Ascending aorta (tissue), 2 donors: Measurements from ENCODE around the gene STX1A. TPM values are rescaled to one million over a fixed set of nuclear protein-coding genes. Genes with fewer than 3 reads are reported as not detected.

Experiments used
- DNase-seq, 2 donors: peaks; one replicate each; pipeline ENCODE4 v3.0.0-alpha.2; 2019; ENCODE audit warnings: low spot score in 2 of 2
- H3K27ac ChIP-seq, 2 donors: fragments of 200-600 bp; sonication (generic); one replicate each; pipeline ENCODE4 v1.5.1; 2016 to 2017; ENCODE audit warnings: mild to moderate bottlenecking in 1 of 2
- H3K27me3 ChIP-seq: fragments of 200-600 bp; sonication (generic); one replicate; pipeline ENCODE4 v1.5.1; 2017
- H3K36me3 ChIP-seq, 2 donors: fragments of 200-600 bp; sonication (generic); one replicate each; pipeline ENCODE4 v1.5.1; 2016
- H3K4me1 ChIP-seq, 2 donors: fragments of 200-600 bp; sonication (generic); one replicate each; pipeline ENCODE4 v1.5.1; 2016 to 2017; ENCODE audit warnings: mild to moderate bottlenecking in 1 of 2
- H3K4me3 ChIP-seq, 2 donors: fragments of 200-600 bp; sonication (generic); one replicate each; pipeline ENCODE4 v1.5.1; 2016 to 2017; ENCODE audit warnings: mild to moderate bottlenecking in 1 of 2
- H3K9me3 ChIP-seq, 2 donors: fragments of 200-600 bp; sonication (generic); one replicate each; pipeline ENCODE4 v1.5.1; 2016
- intact Hi-C: fragments of 100-400 bp; cut with DNase I; formaldehyde crosslinking; loops from one replicate; pipeline ENCODE4 v1.15.1; 2023
- total RNA-seq: library from RNA; depleted of rRNA; stranded (reverse); fragments of >200 nt; gene quantifications from one replicate; pipeline ENCODE4 v1.1.0, GENCODE V29; 2016
- TF ChIP-seq, protein P1 (sequence below), 3 experiments: fragments of 200-600 bp in 2 of 3; fragments of 450-650 bp in 1 of 3; sonication (generic) in 2 of 3; IDR thresholded peaks; one replicate each; pipeline ENCODE4 v1.5.1; 2016 to 2019; ENCODE audit warnings: antibody characterized with exemption in 3 of 3, mild to moderate bottlenecking in 1 of 3, moderate library complexity in 1 of 3

Gene STX1A
- total RNA-seq, 1 donor from 2014 or later = 13.1 TPM

DNA sequence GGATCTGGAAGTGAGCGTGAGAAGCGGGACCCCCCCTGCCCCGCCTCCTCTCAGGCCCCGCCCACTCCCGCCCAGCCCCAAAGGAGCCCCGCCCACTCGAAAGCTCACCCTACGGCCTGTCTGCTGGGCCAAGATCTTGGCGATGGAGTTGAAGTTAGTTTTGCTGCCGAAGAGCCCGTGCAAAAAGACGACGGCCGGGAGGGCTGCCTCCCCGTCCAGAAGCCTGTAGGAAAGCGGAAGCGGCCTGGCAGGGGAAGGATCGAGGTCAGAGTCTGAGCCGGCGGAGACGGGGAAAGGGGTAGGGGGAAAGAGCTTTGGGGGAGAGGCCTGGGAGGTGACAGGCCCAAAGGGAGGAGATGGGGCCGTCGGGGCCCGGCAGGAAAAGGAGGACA is 18.7 kb upstream of the STX1A start:
- TF ChIP-seq, protein P1, sequence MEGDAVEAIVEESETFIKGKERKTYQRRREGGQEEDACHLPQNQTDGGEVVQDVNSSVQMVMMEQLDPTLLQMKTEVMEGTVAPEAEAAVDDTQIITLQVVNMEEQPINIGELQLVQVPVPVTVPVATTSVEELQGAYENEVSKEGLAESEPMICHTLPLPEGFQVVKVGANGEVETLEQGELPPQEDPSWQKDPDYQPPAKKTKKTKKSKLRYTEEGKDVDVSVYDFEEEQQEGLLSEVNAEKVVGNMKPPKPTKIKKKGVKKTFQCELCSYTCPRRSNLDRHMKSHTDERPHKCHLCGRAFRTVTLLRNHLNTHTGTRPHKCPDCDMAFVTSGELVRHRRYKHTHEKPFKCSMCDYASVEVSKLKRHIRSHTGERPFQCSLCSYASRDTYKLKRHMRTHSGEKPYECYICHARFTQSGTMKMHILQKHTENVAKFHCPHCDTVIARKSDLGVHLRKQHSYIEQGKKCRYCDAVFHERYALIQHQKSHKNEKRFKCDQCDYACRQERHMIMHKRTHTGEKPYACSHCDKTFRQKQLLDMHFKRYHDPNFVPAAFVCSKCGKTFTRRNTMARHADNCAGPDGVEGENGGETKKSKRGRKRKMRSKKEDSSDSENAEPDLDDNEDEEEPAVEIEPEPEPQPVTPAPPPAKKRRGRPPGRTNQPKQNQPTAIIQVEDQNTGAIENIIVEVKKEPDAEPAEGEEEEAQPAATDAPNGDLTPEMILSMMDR (IDR thresholded peaks at IDR 0.05) = no peak
- peak in 1 of 2 donors; percentile 75 for DNase-seq

DNA sequence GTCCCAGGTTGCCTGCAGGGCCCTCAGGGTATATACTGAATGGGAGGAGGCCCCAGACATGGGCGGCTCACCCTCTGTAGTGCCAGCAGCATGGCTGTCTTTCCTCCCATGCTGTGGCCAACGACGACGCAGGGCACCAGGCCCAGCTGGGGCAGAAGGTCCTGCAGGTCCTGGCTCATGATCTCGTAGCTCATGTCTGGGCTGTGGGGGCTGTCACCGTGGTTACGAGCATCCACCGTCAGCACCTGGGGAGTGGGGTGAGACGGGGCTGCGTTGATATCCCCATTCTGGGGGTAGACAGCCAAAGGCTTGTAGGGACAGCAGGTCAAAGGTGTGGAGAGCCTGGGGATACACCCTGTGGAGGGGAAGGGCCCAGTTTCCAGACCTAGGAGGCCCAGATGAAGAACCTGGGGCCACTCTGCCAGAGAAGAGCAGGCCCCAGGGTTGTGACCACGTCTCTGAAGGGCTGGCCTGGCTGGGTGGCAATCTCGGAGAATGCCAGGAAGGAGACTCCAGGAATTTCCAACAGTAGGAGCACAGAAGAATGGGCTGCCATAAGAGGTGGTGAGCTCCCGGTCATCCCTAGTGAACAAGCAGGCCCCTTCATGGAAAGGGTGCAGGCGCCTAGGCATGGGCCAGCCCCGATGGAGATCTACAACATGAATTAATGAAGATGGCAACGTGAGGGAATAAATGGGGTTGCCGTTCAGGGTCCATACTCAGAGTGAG is 18.2 kb upstream of the STX1A start:
- no peaks in the 10 kb centered on the region for H3K9me3 ChIP-seq
- peaks cover 6 to 11% of the 10 kb centered on the region in 2 donors for H3K36me3 ChIP-seq
- H3K27me3 ChIP-seq = no peaks in the 10 kb centered on the region
- H3K4me3 ChIP-seq = peak overlapping the region; percentile 83 to 89
- DNase-seq = no peak
- TF ChIP-seq, protein P1 (IDR thresholded peaks at IDR 0.05) = no peak
- peaks cover 9 to 16% of the 10 kb centered on the region in 2 donors for H3K4me1 ChIP-seq
- intact Hi-C loops = loop anchor here (5.0 kb wide), 1 partner anchor 115 kb away; no protein-coding TSS in a partner anchor
- H3K27ac ChIP-seq = peak overlapping the region; percentile 82 to 92

More for the DNA sequence above, 18.7 kb upstream of the STX1A start:
- intact Hi-C loops = loop anchor here (5.0 kb wide), 1 partner anchor 114 kb away; no protein-coding TSS in a partner anchor
- H3K9me3 ChIP-seq = no peaks in the 10 kb centered on the region
- H3K27me3 ChIP-seq = no peaks in the 10 kb centered on the region
- H3K36me3 ChIP-seq = peaks cover 6 to 11% of the 10 kb centered on the region in 2 donors
- H3K4me1 ChIP-seq = peaks cover 9 to 16% of the 10 kb centered on the region in 2 donors
- peak overlapping the region; percentile 83 to 89 for H3K4me3 ChIP-seq
- H3K27ac ChIP-seq = peak overlapping the region; percentile 82 to 92

DNA sequence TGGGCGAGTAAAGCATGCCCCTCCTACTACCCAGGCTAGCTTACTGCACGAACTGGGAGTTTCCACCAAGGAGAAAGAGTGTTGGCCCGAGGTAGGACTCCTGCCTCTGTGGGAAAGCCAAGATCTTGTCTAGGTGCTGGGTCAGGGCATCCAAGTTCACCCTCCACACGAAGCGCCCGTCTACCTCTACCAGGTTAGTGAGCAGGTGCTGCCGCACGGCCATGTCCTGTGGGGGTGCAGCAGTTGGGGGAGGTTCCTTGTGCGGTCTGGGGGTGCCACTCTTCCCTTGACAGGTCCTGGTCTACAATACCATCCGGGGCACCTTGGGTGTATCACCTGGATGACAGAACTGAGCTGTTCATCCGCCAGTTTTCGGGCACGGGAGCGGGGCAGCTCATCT is 17.4 kb upstream of the STX1A start:
- peaks cover 6 to 11% of the 10 kb centered on the region in 2 donors for H3K36me3 ChIP-seq
- TF ChIP-seq, protein P1 (IDR thresholded peaks at IDR 0.05) = no peak
- H3K4me1 ChIP-seq = peaks cover 9 to 16% of the 10 kb centered on the region in 2 donors
- no peak overlapping the region for H3K27ac ChIP-seq
- no peak overlapping the region for H3K4me3 ChIP-seq
- intact Hi-C loops = loop anchor here (5.0 kb wide), 1 partner anchor 115 kb away; no protein-coding TSS in a partner anchor
- no peak for DNase-seq
- no peaks in the 10 kb centered on the region for H3K9me3 ChIP-seq
- H3K27me3 ChIP-seq = no peaks in the 10 kb centered on the region

DNA sequence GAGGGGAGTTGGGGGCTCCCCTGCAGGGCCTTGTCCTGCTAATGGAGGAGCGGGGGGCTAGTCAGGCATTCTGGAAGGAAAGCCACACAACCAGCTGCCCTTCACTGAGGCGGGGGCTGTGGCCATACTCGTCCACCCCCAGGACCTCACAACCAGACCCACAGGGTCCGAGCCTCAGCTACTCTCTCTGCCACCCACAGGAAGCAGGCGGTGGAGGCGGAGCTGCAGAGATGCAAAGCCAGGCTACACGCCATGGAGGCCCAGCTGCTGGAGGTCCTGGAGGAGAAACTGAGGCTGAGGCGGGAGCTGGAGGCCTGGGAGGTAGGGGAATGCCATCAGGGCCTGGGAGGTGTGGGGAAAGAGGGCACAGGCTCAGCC is 16.0 kb upstream of the STX1A start:
- Histone ChIP-seq H3K4me3 (no peak overlapping the region), H3K9me3 (no peaks in the 10 kb centered on the region), H3K27me3 (no peaks in the 10 kb centered on the region), H3K36me3 (peaks cover 6 to 11% of the 10 kb centered on the region in 2 donors), H3K27ac (peak overlapping the region in 1 of 2 donors; percentile 72), H3K4me1 (peaks cover 9 to 16% of the 10 kb centered on the region in 2 donors)
- TF ChIP-seq, protein P1 (IDR thresholded peaks at IDR 0.05) = no peak
- no peak for DNase-seq
- intact Hi-C loops = loop anchor here (5.0 kb wide), 1 partner anchor 117 kb away; no protein-coding TSS in a partner anchor

DNA sequence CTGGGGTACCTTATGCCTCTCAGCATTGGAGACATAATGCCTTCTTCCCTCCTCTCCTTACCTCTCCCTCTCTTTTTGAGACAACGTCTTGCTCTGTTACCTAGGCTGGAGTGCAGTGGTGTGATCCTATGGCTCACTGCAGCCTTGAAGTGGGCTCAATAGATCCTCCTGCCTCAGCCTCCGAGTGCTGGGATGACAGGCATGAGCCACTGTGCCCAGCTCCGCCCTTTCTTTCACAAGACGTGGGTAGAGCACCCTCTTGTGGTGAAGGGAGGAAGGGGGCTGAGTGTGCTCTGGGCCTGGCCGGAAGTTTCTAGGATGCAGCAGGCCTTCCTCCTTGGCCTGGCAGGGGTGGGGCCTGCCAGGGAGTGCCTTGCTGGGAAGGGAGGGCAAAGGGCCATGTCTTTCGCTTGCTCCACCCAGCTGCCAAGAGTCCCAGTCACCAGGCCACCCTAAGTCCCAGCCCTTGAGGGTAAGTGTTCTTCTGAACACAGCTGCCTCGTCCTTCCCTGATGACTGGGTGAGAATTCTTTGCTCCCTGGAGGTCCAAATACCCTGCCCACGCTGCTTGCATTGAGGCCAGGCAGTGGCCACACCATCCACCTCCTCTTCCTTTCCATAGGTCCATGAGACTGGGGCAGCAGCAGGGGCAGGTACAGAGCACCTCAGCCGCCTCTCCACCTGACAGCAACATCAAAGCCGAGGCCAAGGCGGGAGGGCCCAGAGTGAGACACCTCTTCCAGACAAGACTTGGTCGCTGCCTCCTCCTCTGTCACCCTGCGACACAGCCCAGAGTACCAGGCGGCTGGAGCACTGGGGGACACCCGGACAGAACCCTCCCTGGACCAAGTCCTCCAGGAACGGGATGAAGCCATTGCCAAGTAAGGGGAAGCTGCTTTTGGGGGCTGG is 15.4 kb upstream of the STX1A start:
- Histone ChIP-seq H3K4me3 (no peak overlapping the region), H3K9me3 (no peaks in the 10 kb centered on the region), H3K36me3 (peaks cover 6 to 11% of the 10 kb centered on the region in 2 donors), H3K27ac (peak overlapping the region in 1 of 2 donors; percentile 72), H3K27me3 (no peaks in the 10 kb centered on the region), H3K4me1 (peaks cover 9 to 16% of the 10 kb centered on the region in 2 donors)
- TF ChIP-seq, protein P1 (IDR thresholded peaks at IDR 0.05) = peak; percentile 65 to 76 (median 70)
- peak in 1 of 2 donors; percentile 93 for DNase-seq
- intact Hi-C loops = loop anchor here (5.0 kb wide), 1 partner anchor 117 kb away; no protein-coding TSS in a partner anchor
